Testis (tissue), 2 donors: ENCODE data around the gene KCNH4.

Experiments
- CTCF ChIP-seq, 3 experiments: fragments of 450-650 bp in 2 of 3; fragments of 200-600 bp in 1 of 3; sonication (generic) in 1 of 3; IDR thresholded peaks; one replicate each; pipeline ENCODE4 v1.5.1; 2016 to 2019; ENCODE audit warnings: antibody characterized with exemption in 3 of 3, mild to moderate bottlenecking in 2 of 3, moderate library complexity in 1 of 3
- POLR2A ChIP-seq: fragments of 450-650 bp; IDR thresholded peaks from one replicate; pipeline ENCODE4 v1.6.1; 2017; ENCODE audit warnings: antibody characterized with exemption, mild to moderate bottlenecking, moderate library complexity

- TF ChIP-seq CTCF (IDR thresholded peaks at IDR 0.05): no peak
- no peak for TF ChIP-seq POLR2A
Observed at GRCh38 chr17:42181851-42182207, 887 bp upstream of the KCNH4 start.
